Measurements from ENCODE around the gene HCN2. TPM values are rescaled to one million over a fixed set of nuclear protein-coding genes. Genes with fewer than 3 reads are reported as not detected.

The HCN2 gene
- total and polyA plus RNA-seq, 8 donors: 0.12 to 0.82 (median 0.21) TPM

DNA sequence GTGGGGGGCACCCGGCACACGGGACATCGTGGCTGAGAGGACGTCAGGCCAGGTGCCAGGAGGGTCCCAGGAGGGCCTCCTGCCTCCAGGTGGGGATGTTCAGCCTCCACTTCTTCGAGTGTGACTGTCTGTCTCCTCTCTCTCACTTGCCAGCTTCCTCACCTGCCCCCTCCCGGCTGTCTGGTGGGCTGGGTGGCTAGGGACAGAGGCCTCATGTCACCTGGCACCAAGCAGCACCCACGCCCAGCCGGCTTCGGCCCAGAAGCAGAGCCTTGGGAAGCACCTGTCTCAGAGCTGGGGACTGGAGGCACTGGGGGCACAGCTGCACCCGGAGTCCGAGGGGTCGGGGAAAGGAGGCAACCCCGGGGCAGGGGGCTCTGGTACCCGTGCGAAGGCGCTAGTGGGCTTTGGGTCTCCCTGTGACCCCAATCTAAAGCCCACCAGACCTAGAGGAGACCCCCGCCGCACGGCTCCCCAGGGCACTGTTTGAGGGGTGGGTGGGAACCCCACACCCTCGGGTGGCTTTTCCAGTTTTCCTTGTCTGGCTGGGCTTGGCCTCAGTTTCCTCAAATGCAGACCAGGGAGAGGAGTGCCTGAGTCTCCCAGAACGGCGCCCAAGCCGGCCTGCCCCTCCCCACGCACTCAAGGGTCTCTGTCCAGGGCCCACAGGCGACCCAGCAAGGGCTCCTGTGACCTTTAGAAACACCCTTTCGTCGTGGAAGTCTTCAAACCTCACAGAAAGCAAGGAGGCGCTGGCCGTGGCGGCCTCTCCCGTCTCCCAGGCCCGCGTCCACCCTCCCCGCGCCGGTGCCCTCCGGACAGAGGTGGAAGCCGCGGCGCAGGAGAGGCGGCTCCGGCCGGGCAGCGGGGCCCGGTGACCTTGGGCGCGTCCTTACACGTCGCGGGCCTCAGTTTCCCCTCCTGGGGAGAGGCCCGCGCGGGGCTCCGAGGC lies 664 bp upstream of the HCN2 start:
- H3K36me3 ChIP-seq: no peaks in the 10 kb centered on the region
- DNase-seq (peak in 1 of 6 donors; percentile 77), FAIRE-seq (no peak), ATAC-seq (peak in 2 of 4 donors; percentile 4 to 5)
- H3K4me1 ChIP-seq: peaks cover 0 to 9% (median 3%) of the 10 kb centered on the region in 3 donors
- H3K27ac ChIP-seq: no peak overlapping the region
- no peak overlapping the region for H3K4me3 ChIP-seq
- H3K9me3 ChIP-seq: no peaks in the 10 kb centered on the region
- peaks cover 0 to 13% (median 4%) of the 10 kb centered on the region in 4 donors for H3K27me3 ChIP-seq
- WGBS, 2 donors: 11 to 13% methylated on average over 50 to 54 of the region's 54 CpGs
- TF ChIP-seq, protein P1, sequence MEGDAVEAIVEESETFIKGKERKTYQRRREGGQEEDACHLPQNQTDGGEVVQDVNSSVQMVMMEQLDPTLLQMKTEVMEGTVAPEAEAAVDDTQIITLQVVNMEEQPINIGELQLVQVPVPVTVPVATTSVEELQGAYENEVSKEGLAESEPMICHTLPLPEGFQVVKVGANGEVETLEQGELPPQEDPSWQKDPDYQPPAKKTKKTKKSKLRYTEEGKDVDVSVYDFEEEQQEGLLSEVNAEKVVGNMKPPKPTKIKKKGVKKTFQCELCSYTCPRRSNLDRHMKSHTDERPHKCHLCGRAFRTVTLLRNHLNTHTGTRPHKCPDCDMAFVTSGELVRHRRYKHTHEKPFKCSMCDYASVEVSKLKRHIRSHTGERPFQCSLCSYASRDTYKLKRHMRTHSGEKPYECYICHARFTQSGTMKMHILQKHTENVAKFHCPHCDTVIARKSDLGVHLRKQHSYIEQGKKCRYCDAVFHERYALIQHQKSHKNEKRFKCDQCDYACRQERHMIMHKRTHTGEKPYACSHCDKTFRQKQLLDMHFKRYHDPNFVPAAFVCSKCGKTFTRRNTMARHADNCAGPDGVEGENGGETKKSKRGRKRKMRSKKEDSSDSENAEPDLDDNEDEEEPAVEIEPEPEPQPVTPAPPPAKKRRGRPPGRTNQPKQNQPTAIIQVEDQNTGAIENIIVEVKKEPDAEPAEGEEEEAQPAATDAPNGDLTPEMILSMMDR (IDR thresholded peaks at IDR 0.05): no peak
- intact Hi-C loops (cut with DNase I): no loop called here

DNA sequence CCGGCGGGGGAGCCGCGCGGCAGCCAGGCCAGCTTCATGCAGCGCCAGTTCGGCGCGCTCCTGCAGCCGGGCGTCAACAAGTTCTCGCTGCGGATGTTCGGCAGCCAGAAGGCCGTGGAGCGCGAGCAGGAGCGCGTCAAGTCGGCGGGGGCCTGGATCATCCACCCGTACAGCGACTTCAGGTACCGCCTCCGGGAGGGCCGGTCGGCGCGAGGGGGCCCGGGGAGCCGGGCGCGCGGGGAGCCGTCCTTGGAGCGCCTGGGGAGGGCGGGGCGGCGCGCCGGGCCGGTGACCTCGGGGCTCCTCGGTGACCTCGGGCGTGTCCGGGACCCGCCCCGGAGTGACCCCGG lies 690 bp downstream of the HCN2 start:
- no peak for FAIRE-seq
- intact Hi-C loops (cut with DNase I): no loop called here
- no peak overlapping the region for H3K27ac ChIP-seq
- no peaks in the 10 kb centered on the region for H3K36me3 ChIP-seq
- peak overlapping the region in 1 of 4 donors; percentile 12 for H3K4me3 ChIP-seq
- peaks cover 0 to 13% (median 4%) of the 10 kb centered on the region in 4 donors for H3K27me3 ChIP-seq
- ATAC-seq: no peak
- DNase-seq: peak in 1 of 6 donors; percentile 71
- H3K9me3 ChIP-seq: no peaks in the 10 kb centered on the region
- WGBS, 2 donors: 1 to 2% methylated on average over 32 to 50 of the region's 50 CpGs
- H3K4me1 ChIP-seq: peaks cover 0 to 9% (median 3%) of the 10 kb centered on the region in 3 donors
- TF ChIP-seq, protein P1 (IDR thresholded peaks at IDR 0.05): no peak

DNA sequence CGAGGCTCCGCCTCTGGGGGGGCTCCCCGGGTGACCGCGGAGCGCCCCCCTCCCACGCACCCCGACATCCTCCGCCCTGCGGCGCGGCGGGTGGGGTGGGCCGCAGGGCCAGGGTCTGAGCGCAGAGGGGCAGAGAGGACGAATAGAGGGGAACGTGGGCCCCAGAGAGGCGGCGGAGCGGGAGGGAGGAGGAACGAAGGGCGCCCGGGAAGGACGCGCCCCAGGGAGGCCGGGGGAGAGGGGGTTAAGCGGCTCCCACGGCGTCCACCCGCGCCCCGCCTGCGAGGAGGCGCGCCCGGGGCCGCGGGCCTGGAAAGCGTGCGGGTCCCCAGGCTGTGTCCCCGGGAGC lies 1.0 kb downstream of the HCN2 start:
- WGBS, 2 donors: 6 to 11% methylated on average over 13 to 41 of the region's 41 CpGs
- H3K9me3 ChIP-seq: no peaks in the 10 kb centered on the region
- peak overlapping the region in 1 of 4 donors; percentile 12 for H3K4me3 ChIP-seq
- H3K36me3 ChIP-seq: no peaks in the 10 kb centered on the region
- FAIRE-seq (no peak), DNase-seq (no peak), ATAC-seq (no peak)
- H3K27ac ChIP-seq: no peak overlapping the region
- H3K4me1 ChIP-seq: peaks cover 0 to 9% (median 3%) of the 10 kb centered on the region in 3 donors
- TF ChIP-seq, protein P1 (IDR thresholded peaks at IDR 0.05): no peak
- peaks cover 0 to 13% (median 4%) of the 10 kb centered on the region in 4 donors for H3K27me3 ChIP-seq
- intact Hi-C loops (cut with DNase I): no loop called here

DNA sequence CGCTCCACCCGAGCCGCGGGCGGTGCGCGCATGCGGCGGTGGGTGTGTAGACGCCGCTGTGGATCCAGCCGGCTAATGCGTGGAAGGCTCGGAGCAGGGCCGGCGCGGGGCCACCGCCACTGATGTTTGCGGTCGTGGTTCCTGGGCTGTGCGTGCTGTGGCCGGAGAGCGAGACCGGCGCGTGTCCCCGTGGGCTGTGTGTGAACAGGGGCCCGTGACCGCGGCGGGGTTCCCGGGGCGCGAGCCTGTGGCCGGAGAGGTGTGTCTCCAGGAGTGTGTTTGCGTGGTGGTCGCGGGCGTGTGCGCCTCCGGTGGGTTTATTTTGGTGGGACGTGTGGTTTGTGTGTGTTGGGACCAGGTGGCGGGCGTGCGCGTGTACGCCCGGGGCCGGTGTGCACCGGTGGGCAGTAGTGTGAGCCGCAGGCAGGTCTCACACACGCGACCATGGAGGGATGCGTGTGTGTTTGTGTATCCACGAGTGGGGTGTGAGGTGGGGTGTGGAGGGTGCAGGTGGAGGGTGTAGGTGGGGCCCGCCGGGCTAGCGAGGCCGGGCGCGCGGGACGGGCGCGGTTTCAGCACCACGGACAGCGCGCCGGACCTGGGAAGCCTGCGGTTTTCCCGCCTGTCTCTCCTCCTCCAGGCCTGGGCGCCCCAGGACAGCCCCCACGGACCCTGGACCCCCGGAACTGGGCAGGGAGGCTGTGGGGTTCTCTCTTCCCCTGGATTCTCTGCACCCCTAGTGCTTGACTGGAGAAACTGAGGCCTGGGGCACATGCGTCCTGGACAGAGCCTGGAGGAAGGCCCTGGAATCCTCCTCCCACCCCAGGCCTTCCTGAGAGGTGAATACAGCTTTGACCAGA lies 1.6 kb downstream of the HCN2 start:
- Histone ChIP-seq H3K27me3 (peaks cover 0 to 13% (median 4%) of the 10 kb centered on the region in 4 donors), H3K4me3 (no peak overlapping the region), H3K4me1 (peaks cover 0 to 9% (median 3%) of the 10 kb centered on the region in 3 donors), H3K27ac (no peak overlapping the region), H3K36me3 (no peaks in the 10 kb centered on the region), H3K9me3 (no peaks in the 10 kb centered on the region)
- ATAC-seq: peak; percentile 42 to 78 (median 64)
- FAIRE-seq: no peak
- 27 to 33% methylated on average over 73 to 75 of the region's 75 CpGs for WGBS, 2 donors
- TF ChIP-seq, protein P1 (IDR thresholded peaks at IDR 0.05): no peak
- DNase-seq: peak in 2 of 6 donors; percentile 77
- intact Hi-C loops (cut with DNase I): no loop called here

Measured in pancreas (tissue), 10 donors.